DND-41 (cell line): ENCODE results near the gene PTPN3.

ENCODE experiments used
- ATAC-seq: fragments of 200-7000 bp; cut with Tn5 transposase; 3 replicates; pipeline ENCODE4 v1.9.1; 2021; ENCODE audit warnings: low read depth; ENCODE audit not compliant: insufficient read depth
- DNase-seq: peaks from one replicate; pipeline ENCODE4 v3.0.0-alpha.2; 2020
- H2AFZ ChIP-seq: 2 replicates; pipeline ENCODE4 v1.6.0; 2012; ENCODE audit warnings: low read depth, low read length
- H3K27ac ChIP-seq: 2 replicates; pipeline ENCODE4 v1.5.1; 2012; ENCODE audit warnings: low read length, inconsistent platforms
- H3K27me3 ChIP-seq: fragments of 200-600 bp; sonication (generic); 2 replicates; pipeline ENCODE4 v1.6.0; 2012; ENCODE audit warnings: low read length, mild to moderate bottlenecking, inconsistent platforms; ENCODE audit not compliant: insufficient read depth, poor library complexity
- H3K36me3 ChIP-seq: 2 replicates; pipeline ENCODE4 v1.5.1; 2012; ENCODE audit warnings: low read length, inconsistent platforms; ENCODE audit not compliant: insufficient read depth
- H3K4me1 ChIP-seq: 2 replicates; pipeline ENCODE4 v1.5.1; 2012; ENCODE audit warnings: mild to moderate bottlenecking, low read length; ENCODE audit not compliant: insufficient read depth
- H3K4me2 ChIP-seq: 2 replicates; pipeline ENCODE4 v1.6.0; 2012; ENCODE audit warnings: mild to moderate bottlenecking, moderate library complexity, low read length, inconsistent platforms; ENCODE audit not compliant: insufficient read depth
- H3K4me3 ChIP-seq, 2 experiments: fragments of 200-600 bp in 1 of 2; shearing (Covaris generic) in 1 of 2; 2 replicates each; pipeline ENCODE4 v1.5.1; 2012 to 2016; ENCODE audit warnings: inconsistent platforms in 2 of 2, low read length in 2 of 2, mild to moderate bottlenecking in 2 of 2, low read depth in 1 of 2, moderate library complexity in 1 of 2
- H3K79me2 ChIP-seq: 2 replicates; pipeline ENCODE4 v1.6.0; 2012; ENCODE audit warnings: low read length, inconsistent platforms; ENCODE audit not compliant: insufficient read depth
- H3K9ac ChIP-seq: 2 replicates; pipeline ENCODE4 v1.6.0; 2012; ENCODE audit warnings: low read depth, mild to moderate bottlenecking, inconsistent platforms, low read length, moderate library complexity
- H3K9me3 ChIP-seq: 2 replicates; pipeline ENCODE4 v1.5.1; 2012; ENCODE audit warnings: low read length, moderate library complexity, mild to moderate bottlenecking, inconsistent platforms; ENCODE audit not compliant: insufficient read depth, severe bottlenecking
- H4K20me1 ChIP-seq: 2 replicates; pipeline ENCODE4 v1.6.0; 2012; ENCODE audit warnings: low read length; ENCODE audit not compliant: insufficient read depth
- EZH2 ChIP-seq: IDR thresholded peaks from 3 replicates; pipeline ENCODE4 v1.6.1; 2012; ENCODE audit warnings: borderline replicate concordance, low read depth, mild to moderate bottlenecking, moderate library complexity, low read length, inconsistent platforms; ENCODE audit not compliant: severe bottlenecking
- TF ChIP-seq, protein P1 (sequence below): IDR thresholded peaks from 2 replicates; pipeline ENCODE4 v1.5.1; 2012; ENCODE audit warnings: borderline replicate concordance, low read length, moderate library complexity, mild to moderate bottlenecking; ENCODE audit not compliant: poor library complexity, severe bottlenecking; ENCODE audit errors: extremely low read depth

PTPN3 gene

DNA sequence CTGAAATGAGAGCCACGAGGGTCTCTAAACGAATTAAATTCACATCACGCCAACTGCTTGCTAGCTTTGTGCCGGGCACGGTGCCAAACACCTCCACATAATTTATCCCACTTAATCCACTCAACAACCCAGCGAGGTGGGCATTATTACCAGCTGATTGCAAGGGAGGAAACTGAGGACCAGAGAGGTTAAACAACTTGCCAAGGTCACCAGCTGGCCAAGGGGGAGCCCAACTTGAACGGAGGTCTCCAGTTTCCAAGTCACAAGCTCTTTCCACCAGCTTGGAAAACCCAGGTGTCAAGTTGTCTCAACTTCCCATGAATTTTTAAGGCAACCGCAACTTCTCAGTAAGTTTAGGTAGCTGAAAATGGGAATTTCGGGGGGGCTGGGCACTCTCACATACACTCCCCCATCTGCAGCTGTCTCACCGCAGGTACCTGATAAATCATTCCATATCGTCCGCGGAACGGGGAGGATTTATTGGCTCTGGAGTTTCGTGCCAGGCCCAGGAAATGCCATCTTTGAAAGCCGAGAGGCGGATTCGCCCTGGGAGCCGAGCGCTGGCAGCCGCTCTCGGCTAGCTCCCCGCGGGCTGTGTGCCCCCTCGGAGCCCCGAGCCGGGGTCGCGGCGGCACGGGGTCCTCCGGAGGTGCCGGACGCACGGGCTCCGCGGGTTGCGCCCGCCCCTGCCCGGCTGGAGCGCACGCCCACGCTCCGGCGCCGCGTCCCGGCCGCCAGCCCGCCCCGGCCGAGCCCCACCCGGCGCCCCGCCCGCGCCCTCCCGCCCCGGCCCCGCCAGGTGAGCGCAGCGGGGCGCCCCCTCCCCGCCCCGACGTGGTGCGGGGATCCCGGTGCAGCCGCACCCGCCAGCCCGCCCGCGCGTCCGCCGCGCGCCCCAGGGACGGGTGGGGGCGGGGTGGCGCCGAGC, 617 bp downstream of the PTPN3 start:
- ATAC-seq (no peak), DNase-seq (no peak)
- Histone ChIP-seq H4K20me1 (no peaks in the 10 kb centered on the region), H3K9me3 (no peaks in the 10 kb centered on the region), H3K4me1 (no peaks in the 10 kb centered on the region), H3K4me3 (no peak overlapping the region), H3K27me3 (peaks cover 11% of the 10 kb centered on the region), H3K79me2 (no peaks in the 10 kb centered on the region), H3K36me3 (no peaks in the 10 kb centered on the region), H3K27ac (no peak overlapping the region), H2AFZ (no peak overlapping the region), H3K4me2 (no peak overlapping the region), H3K9ac (no peak overlapping the region)
- TF ChIP-seq EZH2 = no peak
- TF ChIP-seq, protein P1, sequence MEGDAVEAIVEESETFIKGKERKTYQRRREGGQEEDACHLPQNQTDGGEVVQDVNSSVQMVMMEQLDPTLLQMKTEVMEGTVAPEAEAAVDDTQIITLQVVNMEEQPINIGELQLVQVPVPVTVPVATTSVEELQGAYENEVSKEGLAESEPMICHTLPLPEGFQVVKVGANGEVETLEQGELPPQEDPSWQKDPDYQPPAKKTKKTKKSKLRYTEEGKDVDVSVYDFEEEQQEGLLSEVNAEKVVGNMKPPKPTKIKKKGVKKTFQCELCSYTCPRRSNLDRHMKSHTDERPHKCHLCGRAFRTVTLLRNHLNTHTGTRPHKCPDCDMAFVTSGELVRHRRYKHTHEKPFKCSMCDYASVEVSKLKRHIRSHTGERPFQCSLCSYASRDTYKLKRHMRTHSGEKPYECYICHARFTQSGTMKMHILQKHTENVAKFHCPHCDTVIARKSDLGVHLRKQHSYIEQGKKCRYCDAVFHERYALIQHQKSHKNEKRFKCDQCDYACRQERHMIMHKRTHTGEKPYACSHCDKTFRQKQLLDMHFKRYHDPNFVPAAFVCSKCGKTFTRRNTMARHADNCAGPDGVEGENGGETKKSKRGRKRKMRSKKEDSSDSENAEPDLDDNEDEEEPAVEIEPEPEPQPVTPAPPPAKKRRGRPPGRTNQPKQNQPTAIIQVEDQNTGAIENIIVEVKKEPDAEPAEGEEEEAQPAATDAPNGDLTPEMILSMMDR = no peak

DNA sequence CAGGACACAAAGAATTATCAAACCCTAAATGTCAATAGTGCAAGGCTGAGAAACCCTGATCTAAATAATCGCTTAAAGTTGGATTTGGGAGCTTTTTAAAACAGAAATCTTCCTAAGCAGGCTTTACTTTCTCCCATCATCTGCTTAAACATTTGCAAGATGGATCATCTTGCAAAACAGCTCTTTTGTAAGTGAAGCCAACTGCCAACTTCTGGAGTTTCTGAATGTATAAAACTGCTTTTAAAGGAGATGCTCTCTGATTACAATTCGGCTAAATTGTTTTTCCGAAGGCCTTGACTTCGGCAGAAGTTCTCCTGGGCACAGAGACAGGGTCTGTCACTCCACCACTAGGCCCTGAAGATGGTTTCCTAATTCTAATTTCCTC, 1.3 kb downstream of the PTPN3 start:
- H3K4me3 ChIP-seq = no peak overlapping the region
- no peak overlapping the region for H3K27ac ChIP-seq
- no peak overlapping the region for H2AFZ ChIP-seq
- H3K79me2 ChIP-seq = no peaks in the 10 kb centered on the region
- H3K36me3 ChIP-seq = no peaks in the 10 kb centered on the region
- no peak overlapping the region for H3K4me2 ChIP-seq
- H3K27me3 ChIP-seq = peaks cover 6% of the 10 kb centered on the region
- H3K4me1 ChIP-seq = no peaks in the 10 kb centered on the region
- H3K9me3 ChIP-seq = no peaks in the 10 kb centered on the region
- ATAC-seq = no peak
- no peak overlapping the region for H3K9ac ChIP-seq
- no peak for DNase-seq
- TF ChIP-seq, protein P1 = no peak
- TF ChIP-seq EZH2 = no peak
- H4K20me1 ChIP-seq = no peaks in the 10 kb centered on the region

DNA sequence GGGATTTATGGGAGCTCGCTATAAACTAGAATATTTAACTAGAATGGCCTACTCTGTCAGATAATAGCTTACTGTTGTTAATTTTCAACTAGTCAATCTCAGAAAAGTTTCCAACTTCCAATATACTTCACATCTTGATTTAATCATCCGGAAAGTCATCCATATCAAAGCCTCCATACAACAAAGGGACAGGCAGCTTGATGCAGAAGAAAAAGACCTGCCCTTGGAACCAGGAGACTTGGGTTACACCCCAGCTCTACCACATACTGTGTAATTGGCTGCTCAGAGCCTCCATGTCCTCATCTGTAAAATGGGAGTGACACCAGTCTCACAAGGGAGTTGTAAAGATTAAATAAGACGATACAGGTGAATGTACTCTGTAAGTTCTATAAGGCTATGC, 1.9 kb downstream of the PTPN3 start:
- no peak overlapping the region for H3K4me2 ChIP-seq
- H3K79me2 ChIP-seq = no peaks in the 10 kb centered on the region
- TF ChIP-seq, protein P1 = no peak
- TF ChIP-seq EZH2 = no peak

More for the DNA sequence above, 1.9 kb downstream of the PTPN3 start:
- DNase-seq (no peak), ATAC-seq (no peak)
- Histone ChIP-seq H4K20me1 (no peaks in the 10 kb centered on the region), H3K27ac (no peak overlapping the region), H3K4me1 (no peaks in the 10 kb centered on the region), H2AFZ (no peak overlapping the region), H3K4me3 (no peak overlapping the region), H3K36me3 (no peaks in the 10 kb centered on the region), H3K9ac (no peak overlapping the region), H3K9me3 (no peaks in the 10 kb centered on the region), H3K27me3 (peaks cover 3% of the 10 kb centered on the region)
